ENCODE measurements around the gene GPC5. TPM values are rescaled to one million over a fixed set of nuclear protein-coding genes. Genes with fewer than 3 reads are reported as not detected.

The GPC5 gene
- total and polyA plus RNA-seq, 2 of the 13 experiments (the other 11 are each of a cell fraction or from before 2014, with no cell fraction given), result 0.02 to 0.07 TPM

DNA sequence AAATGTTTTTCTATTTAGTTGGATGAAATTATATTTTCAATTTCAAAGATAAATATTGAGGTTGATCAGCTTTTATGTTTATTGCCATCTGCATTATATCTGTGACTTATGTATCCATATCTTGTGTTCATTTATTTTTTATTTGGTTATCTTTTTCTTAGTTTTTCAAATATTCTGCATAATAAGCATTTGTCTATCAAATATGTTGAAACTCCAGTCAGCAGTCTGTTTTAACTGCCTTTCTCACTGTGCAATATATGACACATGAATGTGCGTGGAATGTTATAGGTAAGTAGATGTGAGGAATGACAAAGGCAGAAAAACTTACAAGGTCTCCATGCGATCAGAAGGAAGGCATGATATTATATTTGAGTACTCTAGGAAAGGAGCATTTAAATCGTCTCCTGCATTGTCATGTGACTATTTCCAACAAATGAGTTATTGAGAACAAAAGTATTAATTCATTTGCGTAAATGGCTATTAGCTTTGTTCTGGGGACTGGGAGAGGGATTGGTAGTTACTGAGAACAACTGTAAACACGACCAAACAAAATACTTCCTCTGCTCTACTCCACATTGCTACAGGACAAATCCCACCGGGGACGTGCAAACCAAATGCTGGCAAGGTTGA, 318.1 kb downstream of the GPC5 start (continued):
- TF ChIP-seq ARHGAP35 (CRISPR knock-in tag; IDR thresholded peaks at IDR 0.05; ENCODE audit: borderline replicate concordance), result no peak
- TF ChIP-seq ZNF891 (CRISPR knock-in tag; IDR thresholded peaks at IDR 0.05), result no peak

DNA sequence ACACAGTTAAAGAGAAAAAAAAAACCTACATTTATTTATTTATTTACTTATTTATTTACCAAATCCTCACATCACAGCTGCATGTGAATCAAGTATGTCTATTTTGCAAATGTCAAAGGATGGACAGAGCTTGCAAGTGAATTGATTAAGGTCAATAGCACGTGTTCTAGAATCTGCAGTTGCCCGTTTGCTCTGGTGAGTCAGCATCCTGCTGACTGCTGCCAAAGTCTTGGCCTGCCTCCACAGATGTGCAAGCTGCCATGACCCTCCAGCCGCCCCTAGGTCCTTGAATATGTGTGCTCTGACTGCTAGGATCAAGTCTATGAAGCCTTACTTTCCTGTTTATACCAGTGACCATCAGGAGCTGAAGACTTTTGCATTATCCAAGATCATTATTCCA, 320.6 kb downstream of the GPC5 start:
- H3K27me3 ChIP-seq (ENCODE audit: control insufficient read depth in 1 of 2, insufficient read depth in 2 of 2, low read length in 2 of 2), result peaks cover 0 to 3% of the 10 kb centered on the region in 2 experiments; a peak in 1 of 5 replicates
- H3K4me3 ChIP-seq (replicated peaks in 1 of 3; ENCODE audit: insufficient read depth in 1 of 3, low read depth in 2 of 3, low read length in 3 of 3), result no peak overlapping the region
- no peaks in the 10 kb centered on the region for H3K79me2 ChIP-seq (ENCODE audit: insufficient read depth, low read length)
- in situ Hi-C loops (cut with HindIII; ENCODE audit: extremely low pct_ligation_motif_present, low pct_unique_long_range_greater_than_20kb), result no loop called here
- H3K9ac ChIP-seq (ENCODE audit: insufficient read depth, low read depth, low read length), result no peak overlapping the region
- BruUV-seq (replicated peaks), result no TSS peak
- no peaks in the 10 kb centered on the region for H3K9me3 ChIP-seq (ENCODE audit: low read length)
- WGBS (ENCODE audit: low lambda C conversion rate), result 0% methylated on average over 2 of the region's 3 CpGs
- H4K20me1 ChIP-seq (ENCODE audit: insufficient read depth, low read length), result no peaks in the 10 kb centered on the region
- no peaks in the 10 kb centered on the region for H3K36me3 ChIP-seq (replicated peaks in 1 of 2; ENCODE audit: control insufficient read depth in 1 of 2, insufficient read depth in 2 of 2, low read length in 2 of 2)
- H3K27ac ChIP-seq (ENCODE audit: extremely low read length, insufficient read depth, low read length), result no peak overlapping the region
- no peaks in the 10 kb centered on the region for H3K4me1 ChIP-seq (ENCODE audit: insufficient read depth, low read length)
- FAIRE-seq (no peak), ATAC-seq (no peak), DNase-seq (ENCODE audit: low spot score) (no peak)
- CTCF ChIA-PET (ENCODE audit: low intra/inter-chr PET ratio, low total read pairs), result no interaction called here
- TF ChIP-seq FOSL2 (CRISPR knock-in tag; IDR thresholded peaks at IDR 0.05) (peak; percentile 31), HMG20A (CRISPR knock-in tag; IDR thresholded peaks at IDR 0.05; ENCODE audit: borderline replicate concordance) (no peak)
- H3K4me2 ChIP-seq (ENCODE audit: low read depth, low read length), result no peak overlapping the region
- H2AFZ ChIP-seq (ENCODE audit: low read length), result no peak overlapping the region
- intact Hi-C loops (cut with micrococcal nuclease; ENCODE audit: unreplicated experiment), result no loop called here
- POLR2A ChIA-PET, result no interaction called here

DNA sequence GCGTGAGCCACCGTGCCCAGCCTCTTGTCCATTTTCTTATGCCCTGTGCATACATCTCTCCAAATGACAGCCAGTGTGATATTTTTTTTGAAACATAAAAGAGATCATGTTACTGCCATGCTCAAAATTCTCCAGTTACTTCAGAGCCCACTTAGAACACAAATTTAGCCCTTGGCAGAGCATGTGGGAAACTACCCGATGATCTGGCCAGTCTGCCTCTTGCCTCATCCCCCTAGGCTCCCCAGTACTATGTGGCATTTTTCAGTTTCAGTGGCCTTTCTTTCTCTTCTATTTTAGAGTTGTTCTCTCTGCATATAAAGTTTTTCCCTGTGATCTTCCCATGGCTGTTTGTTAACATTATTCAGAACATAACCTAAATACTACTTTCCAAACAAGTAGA, 323.0 kb downstream of the GPC5 start:
- no peaks in the 10 kb centered on the region for H3K4me1 ChIP-seq (ENCODE audit: insufficient read depth, low read length)
- no peaks in the 10 kb centered on the region for H3K36me3 ChIP-seq (replicated peaks in 1 of 2; ENCODE audit: control insufficient read depth in 1 of 2, insufficient read depth in 2 of 2, low read length in 2 of 2)
- no peaks in the 10 kb centered on the region for H4K20me1 ChIP-seq (ENCODE audit: insufficient read depth, low read length)
- ATAC-seq (no peak), DNase-seq (ENCODE audit: low spot score) (no peak), FAIRE-seq (no peak)
- no peak overlapping the region for H3K27ac ChIP-seq (ENCODE audit: extremely low read length, insufficient read depth, low read length)
- H3K4me2 ChIP-seq (ENCODE audit: low read depth, low read length), result no peak overlapping the region
- no TSS peak for BruUV-seq (replicated peaks)
- H3K4me3 ChIP-seq (replicated peaks in 1 of 3; ENCODE audit: insufficient read depth in 1 of 3, low read depth in 2 of 3, low read length in 3 of 3), result no peak overlapping the region
- in situ Hi-C loops (cut with HindIII; ENCODE audit: extremely low pct_ligation_motif_present, low pct_unique_long_range_greater_than_20kb), result no loop called here
- no peak overlapping the region for H3K9ac ChIP-seq (ENCODE audit: insufficient read depth, low read depth, low read length)
- no peak overlapping the region for H2AFZ ChIP-seq (ENCODE audit: low read length)
- WGBS (ENCODE audit: low lambda C conversion rate), result 30% methylated on average over 3 of the region's 3 CpGs
- no peaks in the 10 kb centered on the region for H3K79me2 ChIP-seq (ENCODE audit: insufficient read depth, low read length)
- peaks cover 0 to 3% of the 10 kb centered on the region in 2 experiments; a peak in 1 of 5 replicates for H3K27me3 ChIP-seq (ENCODE audit: control insufficient read depth in 1 of 2, insufficient read depth in 2 of 2, low read length in 2 of 2)
- POLR2A ChIA-PET, result no interaction called here
- H3K9me3 ChIP-seq (ENCODE audit: low read length), result no peaks in the 10 kb centered on the region
- CTCF ChIA-PET (ENCODE audit: low intra/inter-chr PET ratio, low total read pairs), result no interaction called here
- intact Hi-C loops (cut with micrococcal nuclease; ENCODE audit: unreplicated experiment), result loop anchor here (5.0 kb wide), 1 partner anchor 339 kb away; no protein-coding TSS in a partner anchor
- TF ChIP-seq ZNF121 (CRISPR knock-in tag; IDR thresholded peaks at IDR 0.05) (no peak), NR2F6 (IDR thresholded peaks at IDR 0.05) (no peak), NR2F6 (CRISPR knock-in tag; IDR thresholded peaks at IDR 0.05) (no peak), TAF15 (IDR thresholded peaks at IDR 0.05; ENCODE audit: low read depth, low read length, poor library complexity, severe bottlenecking) (no peak), NFKB2 (CRISPR knock-in tag; IDR thresholded peaks at IDR 0.05; ENCODE audit: borderline replicate concordance) (no peak), ZNF775 (CRISPR knock-in tag; IDR thresholded peaks at IDR 0.05; ENCODE audit: borderline replicate concordance) (no peak), EP300 (IDR thresholded peaks at IDR 0.05; ENCODE audit: low read depth in 2 of 2, low read length in 2 of 2) (no peak), EP300 (CRISPR knock-in tag; IDR thresholded peaks at IDR 0.05; ENCODE audit: borderline replicate concordance) (no peak), ZSCAN22 (CRISPR knock-in tag; IDR thresholded peaks at IDR 0.05) (no peak), SRF (IDR thresholded peaks at IDR 0.05; ENCODE audit: low read depth, low read length) (no peak), ZNF562 (CRISPR knock-in tag; IDR thresholded peaks at IDR 0.05; ENCODE audit: borderline replicate concordance) (no peak)
- TF ChIP-seq, protein P1, sequence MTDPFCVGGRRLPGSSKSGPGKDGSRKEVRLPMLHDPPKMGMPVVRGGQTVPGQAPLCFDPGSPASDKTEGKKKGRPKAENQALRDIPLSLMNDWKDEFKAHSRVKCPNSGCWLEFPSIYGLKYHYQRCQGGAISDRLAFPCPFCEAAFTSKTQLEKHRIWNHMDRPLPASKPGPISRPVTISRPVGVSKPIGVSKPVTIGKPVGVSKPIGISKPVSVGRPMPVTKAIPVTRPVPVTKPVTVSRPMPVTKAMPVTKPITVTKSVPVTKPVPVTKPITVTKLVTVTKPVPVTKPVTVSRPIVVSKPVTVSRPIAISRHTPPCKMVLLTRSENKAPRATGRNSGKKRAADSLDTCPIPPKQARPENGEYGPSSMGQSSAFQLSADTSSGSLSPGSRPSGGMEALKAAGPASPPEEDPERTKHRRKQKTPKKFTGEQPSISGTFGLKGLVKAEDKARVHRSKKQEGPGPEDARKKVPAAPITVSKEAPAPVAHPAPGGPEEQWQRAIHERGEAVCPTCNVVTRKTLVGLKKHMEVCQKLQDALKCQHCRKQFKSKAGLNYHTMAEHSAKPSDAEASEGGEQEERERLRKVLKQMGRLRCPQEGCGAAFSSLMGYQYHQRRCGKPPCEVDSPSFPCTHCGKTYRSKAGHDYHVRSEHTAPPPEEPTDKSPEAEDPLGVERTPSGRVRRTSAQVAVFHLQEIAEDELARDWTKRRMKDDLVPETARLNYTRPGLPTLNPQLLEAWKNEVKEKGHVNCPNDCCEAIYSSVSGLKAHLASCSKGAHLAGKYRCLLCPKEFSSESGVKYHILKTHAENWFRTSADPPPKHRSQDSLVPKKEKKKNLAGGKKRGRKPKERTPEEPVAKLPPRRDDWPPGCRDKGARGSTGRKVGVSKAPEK (CRISPR knock-in tag; IDR thresholded peaks at IDR 0.05; ENCODE audit: borderline replicate concordance), result no peak

All from HepG2 (cell line).